SK-N-SH treated with all-trans-retinoic acid at 6 μM for 48 hours (cell line): ENCODE measurements around the gene MYO9B.

Source experiments
- ATAC-seq: fragments of 200-7000 bp; cut with Tn5 transposase; 3 replicates; pipeline ENCODE4 v1.9.1; 2020; ENCODE audit warnings: mild to moderate bottlenecking, moderate library complexity
- ARNTL ChIP-seq: fragments of 450-650 bp; formaldehyde crosslinking; IDR thresholded peaks from 2 replicates; pipeline ENCODE4 v1.5.0; 2020; ENCODE audit warnings: low read depth, mild to moderate bottlenecking, moderate library complexity, borderline replicate concordance
- BACH2 ChIP-seq: fragments of 250-450 bp; sonication (Bioruptor Pico); IDR thresholded peaks from 2 replicates; pipeline ENCODE4 v1.9.0; 2021; ENCODE audit warnings: mild to moderate bottlenecking, borderline replicate concordance
- CSDC2 ChIP-seq: fragments of 250-450 bp; sonication (Bioruptor Pico); IDR thresholded peaks from 2 replicates; pipeline ENCODE4 v1.5.0; 2020; ENCODE audit warnings: mild to moderate bottlenecking, moderate library complexity
- ESRRG ChIP-seq: fragments of 250-450 bp; sonication (Bioruptor Pico); IDR thresholded peaks from 2 replicates; pipeline ENCODE4 v1.6.1; 2021; ENCODE audit warnings: mild to moderate bottlenecking
- ISL1 ChIP-seq: fragments of 250-450 bp; sonication (Bioruptor Pico); IDR thresholded peaks from 2 replicates; pipeline ENCODE4 v2.1.2; 2022; ENCODE audit warnings: mild to moderate bottlenecking, moderate library complexity
- OSR1 ChIP-seq: fragments of 250-450 bp; sonication (Bioruptor Pico); IDR thresholded peaks from 2 replicates; pipeline ENCODE4 v1.8.0; 2022; ENCODE audit warnings: moderate library complexity, mild to moderate bottlenecking, inconsistent platforms
- RARB ChIP-seq: fragments of 250-450 bp; sonication (Bioruptor Pico); IDR thresholded peaks from 2 replicates; pipeline ENCODE4 v1.8.0; 2021; ENCODE audit warnings: mild to moderate bottlenecking, moderate library complexity
- SNAI2 ChIP-seq: fragments of 250-450 bp; sonication (Bioruptor Pico); IDR thresholded peaks from 2 replicates; pipeline ENCODE4 v1.5.0; 2020; ENCODE audit warnings: mild to moderate bottlenecking, moderate library complexity
- TCF4 ChIP-seq: fragments of 250-450 bp; sonication (Bioruptor Pico); IDR thresholded peaks from 2 replicates; pipeline ENCODE4 v1.8.0; 2021; ENCODE audit warnings: mild to moderate bottlenecking, moderate library complexity, borderline replicate concordance
- ZC3H10 ChIP-seq: fragments of 250-450 bp; sonication (Bioruptor Pico); IDR thresholded peaks from 2 replicates; pipeline ENCODE4 v1.5.1; 2021; ENCODE audit warnings: mild to moderate bottlenecking, moderate library complexity
- ZFP3 ChIP-seq: fragments of 250-450 bp; sonication (Bioruptor Pico); IDR thresholded peaks from 2 replicates; pipeline ENCODE4 v1.5.0; 2020; ENCODE audit warnings: mild to moderate bottlenecking, moderate library complexity
- ZFP30 ChIP-seq: fragments of 450-650 bp; formaldehyde crosslinking; IDR thresholded peaks from 2 replicates; pipeline ENCODE4 v1.5.0; 2022; ENCODE audit warnings: mild to moderate bottlenecking, moderate library complexity
- ZNF565 ChIP-seq: fragments of 450-650 bp; formaldehyde crosslinking; conservative IDR thresholded peaks from 2 replicates; pipeline ENCODE4 v1.5.0; 2020; ENCODE audit warnings: low read depth, mild to moderate bottlenecking, moderate library complexity
- ZNF70 ChIP-seq: fragments of 450-650 bp; formaldehyde crosslinking; IDR thresholded peaks from 2 replicates; pipeline ENCODE4 v1.5.0; 2020; ENCODE audit warnings: mild to moderate bottlenecking, moderate library complexity
- ZNF8 ChIP-seq: fragments of 450-650 bp; formaldehyde crosslinking; IDR thresholded peaks from 2 replicates; pipeline ENCODE4 v1.5.0; 2020; ENCODE audit warnings: mild to moderate bottlenecking, moderate library complexity
- TF ChIP-seq, protein P1 (sequence below): fragments of 250-450 bp; sonication (Bioruptor Pico); IDR thresholded peaks from 2 replicates; pipeline ENCODE4 v1.5.1; 2020; ENCODE audit warnings: low read depth, mild to moderate bottlenecking, moderate library complexity
- TF ChIP-seq, protein P2 (sequence below): fragments of 250-450 bp; sonication (Bioruptor Pico); IDR thresholded peaks from 2 replicates; pipeline ENCODE4 v1.8.0; 2021; ENCODE audit warnings: low read depth, mild to moderate bottlenecking, moderate library complexity, borderline replicate concordance
- TF ChIP-seq, protein P3 (sequence below): fragments of 250-450 bp; sonication (Bioruptor Pico); IDR thresholded peaks from 2 replicates; pipeline ENCODE4 v1.8.0; 2020; ENCODE audit warnings: mild to moderate bottlenecking, moderate library complexity, borderline replicate concordance
- TF ChIP-seq, protein P4 (sequence below): fragments of 250-450 bp; sonication (Bioruptor Pico); IDR thresholded peaks from 2 replicates; pipeline ENCODE4 v1.5.1; 2021; ENCODE audit warnings: mild to moderate bottlenecking, moderate library complexity

Gene MYO9B

DNA sequence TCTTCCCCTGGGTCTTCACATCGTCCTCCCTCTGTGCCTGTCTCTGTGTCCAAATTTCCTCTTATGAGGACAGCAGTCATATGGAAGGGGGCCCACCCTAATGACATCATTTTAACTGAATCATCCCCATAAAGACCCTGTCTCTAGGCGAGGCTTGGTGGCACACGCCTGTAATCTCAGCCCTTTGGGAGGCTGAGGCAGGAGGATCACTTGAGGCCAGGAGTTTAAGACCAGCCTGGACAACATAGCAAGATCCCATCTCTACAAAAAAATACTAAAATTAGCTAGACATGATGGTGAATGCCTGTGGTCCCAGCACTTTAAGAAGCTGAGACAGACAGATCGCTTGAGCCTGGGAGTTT is 4.8 kb downstream of the MYO9B start (continued):
- TF ChIP-seq, protein P1, sequence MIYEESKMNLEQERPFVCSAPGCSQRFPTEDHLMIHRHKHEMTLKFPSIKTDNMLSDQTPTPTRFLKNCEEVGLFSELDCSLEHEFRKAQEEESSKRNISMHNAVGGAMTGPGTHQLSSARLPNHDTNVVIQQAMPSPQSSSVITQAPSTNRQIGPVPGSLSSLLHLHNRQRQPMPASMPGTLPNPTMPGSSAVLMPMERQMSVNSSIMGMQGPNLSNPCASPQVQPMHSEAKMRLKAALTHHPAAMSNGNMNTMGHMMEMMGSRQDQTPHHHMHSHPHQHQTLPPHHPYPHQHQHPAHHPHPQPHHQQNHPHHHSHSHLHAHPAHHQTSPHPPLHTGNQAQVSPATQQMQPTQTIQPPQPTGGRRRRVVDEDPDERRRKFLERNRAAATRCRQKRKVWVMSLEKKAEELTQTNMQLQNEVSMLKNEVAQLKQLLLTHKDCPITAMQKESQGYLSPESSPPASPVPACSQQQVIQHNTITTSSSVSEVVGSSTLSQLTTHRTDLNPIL (CRISPR knock-in tag) = no peak
- TF ChIP-seq ESRRG (no peak), ZFP30 (CRISPR knock-in tag) (no peak), ZNF8 (no peak), ZNF70 (CRISPR knock-in tag) (no peak), ZFP3 (CRISPR knock-in tag) (no peak), CSDC2 (CRISPR knock-in tag) (no peak), ZNF565 (CRISPR knock-in tag) (no peak)
- TF ChIP-seq, protein P2, sequence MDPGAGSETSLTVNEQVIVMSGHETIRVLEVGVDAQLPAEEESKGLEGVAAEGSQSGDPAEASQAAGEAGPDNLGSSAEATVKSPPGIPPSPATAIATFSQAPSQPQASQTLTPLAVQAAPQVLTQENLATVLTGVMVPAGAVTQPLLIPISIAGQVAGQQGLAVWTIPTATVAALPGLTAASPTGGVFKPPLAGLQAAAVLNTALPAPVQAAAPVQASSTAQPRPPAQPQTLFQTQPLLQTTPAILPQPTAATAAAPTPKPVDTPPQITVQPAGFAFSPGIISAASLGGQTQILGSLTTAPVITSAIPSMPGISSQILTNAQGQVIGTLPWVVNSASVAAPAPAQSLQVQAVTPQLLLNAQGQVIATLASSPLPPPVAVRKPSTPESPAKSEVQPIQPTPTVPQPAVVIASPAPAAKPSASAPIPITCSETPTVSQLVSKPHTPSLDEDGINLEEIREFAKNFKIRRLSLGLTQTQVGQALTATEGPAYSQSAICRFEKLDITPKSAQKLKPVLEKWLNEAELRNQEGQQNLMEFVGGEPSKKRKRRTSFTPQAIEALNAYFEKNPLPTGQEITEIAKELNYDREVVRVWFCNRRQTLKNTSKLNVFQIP (CRISPR knock-in tag) = no peak
- TF ChIP-seq, protein P3, sequence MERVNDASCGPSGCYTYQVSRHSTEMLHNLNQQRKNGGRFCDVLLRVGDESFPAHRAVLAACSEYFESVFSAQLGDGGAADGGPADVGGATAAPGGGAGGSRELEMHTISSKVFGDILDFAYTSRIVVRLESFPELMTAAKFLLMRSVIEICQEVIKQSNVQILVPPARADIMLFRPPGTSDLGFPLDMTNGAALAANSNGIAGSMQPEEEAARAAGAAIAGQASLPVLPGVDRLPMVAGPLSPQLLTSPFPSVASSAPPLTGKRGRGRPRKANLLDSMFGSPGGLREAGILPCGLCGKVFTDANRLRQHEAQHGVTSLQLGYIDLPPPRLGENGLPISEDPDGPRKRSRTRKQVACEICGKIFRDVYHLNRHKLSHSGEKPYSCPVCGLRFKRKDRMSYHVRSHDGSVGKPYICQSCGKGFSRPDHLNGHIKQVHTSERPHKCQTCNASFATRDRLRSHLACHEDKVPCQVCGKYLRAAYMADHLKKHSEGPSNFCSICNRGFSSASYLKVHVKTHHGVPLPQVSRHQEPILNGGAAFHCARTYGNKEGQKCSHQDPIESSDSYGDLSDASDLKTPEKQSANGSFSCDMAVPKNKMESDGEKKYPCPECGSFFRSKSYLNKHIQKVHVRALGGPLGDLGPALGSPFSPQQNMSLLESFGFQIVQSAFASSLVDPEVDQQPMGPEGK (CRISPR knock-in tag) = no peak
- TF ChIP-seq, all 23 proteins: peak for 0

DNA sequence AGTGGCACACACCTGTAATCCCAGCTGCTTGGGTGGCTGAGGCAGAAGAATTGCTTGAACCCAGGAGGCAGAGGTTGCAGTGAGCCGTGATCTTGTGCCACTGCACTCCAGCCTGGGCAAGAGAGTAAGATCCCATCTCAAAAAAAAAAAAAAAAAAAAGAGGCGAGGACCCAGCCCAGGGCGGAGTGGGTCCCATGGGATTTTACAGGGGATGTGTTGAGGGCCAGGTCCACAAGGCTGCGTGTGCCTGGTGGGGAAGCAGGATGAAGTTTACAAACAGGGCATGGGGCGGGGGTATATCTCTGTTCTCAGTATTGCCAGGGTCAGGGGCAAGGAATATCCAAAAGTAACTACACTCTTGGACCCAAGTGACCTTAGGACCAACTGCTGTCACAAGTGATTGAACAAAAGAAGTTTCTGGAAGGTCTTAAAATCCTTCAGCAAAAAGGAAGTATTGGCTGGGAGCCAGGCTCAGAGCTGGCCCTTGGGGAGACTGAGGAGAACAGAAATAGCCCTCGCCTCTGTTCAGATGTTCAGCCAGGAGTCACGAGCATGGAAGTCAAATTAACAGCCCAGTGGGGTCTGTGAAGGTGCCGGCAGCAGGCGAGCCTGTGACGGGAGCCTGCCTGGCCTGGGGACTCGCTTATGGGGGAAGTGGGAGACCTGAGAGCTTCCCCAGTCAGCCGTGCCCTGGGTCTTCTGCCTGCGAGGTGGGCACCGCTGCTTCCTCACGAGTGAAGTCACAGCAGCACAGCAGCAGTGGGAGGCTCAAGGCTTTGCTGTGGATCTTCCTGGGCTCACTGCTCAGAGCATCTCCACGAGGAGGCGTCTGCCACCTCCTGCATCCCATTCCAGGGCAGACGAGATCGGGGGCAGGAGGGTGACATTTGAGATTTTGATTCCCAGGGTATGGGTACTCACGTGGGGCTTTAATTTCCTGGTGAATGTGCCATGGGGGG is 6.4 kb downstream of the MYO9B start:
- ATAC-seq = no peak

DNA sequence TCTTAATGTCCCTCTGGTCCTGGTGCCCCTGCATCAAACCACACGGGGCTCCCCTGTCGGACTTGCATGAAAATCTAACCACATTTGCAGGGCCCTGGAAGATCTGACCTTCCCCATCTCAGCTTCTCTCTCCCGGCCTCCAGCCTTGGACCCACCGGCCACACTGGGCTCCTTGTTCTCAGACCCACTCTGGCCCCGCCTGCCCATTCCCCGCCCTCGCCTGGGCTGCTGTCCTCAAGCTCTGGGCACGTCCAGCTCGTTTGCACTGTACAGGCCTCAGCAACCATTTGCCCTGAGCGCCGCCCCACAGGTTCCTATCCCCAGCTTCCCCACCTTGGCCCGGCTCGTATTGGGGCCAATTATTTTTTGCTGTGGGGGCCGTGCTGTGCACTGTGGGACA is 10.5 kb downstream of the MYO9B start:
- no peak for TF ChIP-seq ZFP3 (CRISPR knock-in tag)
- no peak for ATAC-seq

More for the DNA sequence above, 6.4 kb downstream of the MYO9B start:
- TF ChIP-seq TCF4 (CRISPR knock-in tag) (no peak), ESRRG (no peak), ARNTL (CRISPR knock-in tag) (no peak), ZC3H10 (CRISPR knock-in tag) (no peak), OSR1 (CRISPR knock-in tag) (no peak), ZFP30 (CRISPR knock-in tag) (no peak)
- TF ChIP-seq, protein P4, sequence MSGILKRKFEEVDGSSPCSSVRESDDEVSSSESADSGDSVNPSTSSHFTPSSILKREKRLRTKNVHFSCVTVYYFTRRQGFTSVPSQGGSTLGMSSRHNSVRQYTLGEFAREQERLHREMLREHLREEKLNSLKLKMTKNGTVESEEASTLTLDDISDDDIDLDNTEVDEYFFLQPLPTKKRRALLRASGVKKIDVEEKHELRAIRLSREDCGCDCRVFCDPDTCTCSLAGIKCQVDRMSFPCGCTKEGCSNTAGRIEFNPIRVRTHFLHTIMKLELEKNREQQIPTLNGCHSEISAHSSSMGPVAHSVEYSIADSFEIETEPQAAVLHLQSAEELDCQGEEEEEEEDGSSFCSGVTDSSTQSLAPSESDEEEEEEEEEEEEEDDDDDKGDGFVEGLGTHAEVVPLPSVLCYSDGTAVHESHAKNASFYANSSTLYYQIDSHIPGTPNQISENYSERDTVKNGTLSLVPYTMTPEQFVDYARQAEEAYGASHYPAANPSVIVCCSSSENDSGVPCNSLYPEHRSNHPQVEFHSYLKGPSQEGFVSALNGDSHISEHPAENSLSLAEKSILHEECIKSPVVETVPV (CRISPR knock-in tag) = no peak
- TF ChIP-seq, protein P1 (CRISPR knock-in tag) = no peak
- TF ChIP-seq, all 23 proteins: peak for 0

DNA sequence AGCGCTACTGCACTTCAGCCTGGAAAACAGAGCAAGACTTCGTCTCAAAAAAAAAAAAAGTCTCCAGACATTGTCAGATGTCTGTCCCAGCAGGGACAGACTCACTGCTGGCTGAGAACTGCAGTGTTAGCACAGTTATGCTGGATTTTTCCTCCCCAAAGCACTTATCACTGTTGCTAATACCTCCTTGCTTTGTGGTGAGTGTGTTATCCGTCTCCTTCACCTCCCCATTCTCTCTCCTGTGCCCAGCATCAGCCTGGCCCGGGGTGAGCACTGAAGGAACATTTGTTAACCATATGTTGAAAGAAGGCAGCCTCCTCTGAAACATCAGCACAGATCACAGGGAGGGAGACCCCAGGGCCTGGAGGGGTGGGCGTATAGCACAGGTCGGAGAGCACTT is 11.3 kb downstream of the MYO9B start:
- no peak for TF ChIP-seq ZFP3 (CRISPR knock-in tag)
- no peak for TF ChIP-seq SNAI2 (CRISPR knock-in tag)
- no peak for TF ChIP-seq ZC3H10 (CRISPR knock-in tag)
- TF ChIP-seq ESRRG = no peak
- no peak for TF ChIP-seq BACH2 (CRISPR knock-in tag)
- TF ChIP-seq ZNF565 (CRISPR knock-in tag) = no peak
- TF ChIP-seq RARB = no peak
- TF ChIP-seq ISL1 (CRISPR knock-in tag) = no peak
- no peak for ATAC-seq
